GM23338 (cell line): ENCODE data around the gene FRY. TPM values are rescaled to one million over a fixed set of nuclear protein-coding genes. Genes with fewer than 3 reads are reported as not detected.
A peak's percentile ranks its signal among the peaks of the same experiment; 100 is the strongest.

Source experiments
- ATAC-seq: fragments of 200-7000 bp; cut with Tn5 transposase; 3 replicates; pipeline ENCODE4 v1.9.1; 2020
- DNase-seq: peaks from one replicate; pipeline ENCODE4 v3.0.0-alpha.2; 2015; ENCODE audit warnings: low spot score
- H2AFZ ChIP-seq: fragments of 200-600 bp; sonication (generic); 2 replicates; pipeline ENCODE4 v1.8.0; 2016; ENCODE audit warnings: antibody characterized with exemption, mild to moderate bottlenecking, moderate library complexity
- H3F3A ChIP-seq: fragments of 200-600 bp; sonication (generic); replicated peaks from 2 replicates; pipeline ENCODE4 v1.8.0; 2017; ENCODE audit warnings: antibody characterized with exemption, mixed run types, low read depth
- H3K27ac ChIP-seq: fragments of 200-600 bp; sonication (generic); 2 replicates; pipeline ENCODE4 v1.6.1; 2016; ENCODE audit warnings: low read depth
- H3K27me3 ChIP-seq: fragments of 200-600 bp; sonication (generic); 2 replicates; pipeline ENCODE4 v1.8.0; 2016; ENCODE audit warnings: mild to moderate bottlenecking, mixed run types, moderate library complexity; ENCODE audit not compliant: insufficient read depth
- H3K36me3 ChIP-seq: fragments of 200-600 bp; sonication (generic); 2 replicates; pipeline ENCODE4 v1.8.0; 2016; ENCODE audit warnings: mild to moderate bottlenecking; ENCODE audit not compliant: insufficient read depth
- H3K4me1 ChIP-seq: fragments of 200-600 bp; sonication (generic); 2 replicates; pipeline ENCODE4 v1.8.0; 2016; ENCODE audit warnings: mild to moderate bottlenecking, moderate library complexity; ENCODE audit not compliant: insufficient read depth
- H3K4me2 ChIP-seq: fragments of 200-600 bp; sonication (generic); 2 replicates; pipeline ENCODE4 v1.7.1; 2017; ENCODE audit warnings: mixed run types
- H3K4me3 ChIP-seq: fragments of 200-600 bp; sonication (generic); 2 replicates; pipeline ENCODE4 v1.6.1; 2016; ENCODE audit warnings: mixed run types
- H3K79me2 ChIP-seq: fragments of 200-600 bp; sonication (generic); replicated peaks from 2 replicates; pipeline ENCODE4 v1.8.0; 2017; ENCODE audit warnings: mild to moderate bottlenecking; ENCODE audit not compliant: insufficient read depth
- H3K9me2 ChIP-seq: fragments of 200-600 bp; sonication (generic); 2 replicates; pipeline ENCODE4 v1.8.0; 2017; ENCODE audit not compliant: insufficient read depth
- H4K20me1 ChIP-seq: fragments of 200-600 bp; sonication (generic); replicated peaks from 2 replicates; pipeline ENCODE4 v1.8.0; 2017; ENCODE audit warnings: mild to moderate bottlenecking; ENCODE audit not compliant: insufficient read depth
- H3K27ac Mint-ChIP-seq: 2 replicates; pipeline ENCODE4 v1.8.0; 2020; ENCODE audit warnings: inconsistent platforms, mild to moderate bottlenecking, moderate library complexity, mixed read lengths
- H3K27me3 Mint-ChIP-seq: 3 replicates; pipeline ENCODE4 v1.8.0; 2022; ENCODE audit warnings: low read depth, mild to moderate bottlenecking, moderate library complexity, mixed read lengths, inconsistent platforms; ENCODE audit not compliant: insufficient read depth, poor library complexity
- H3K36me3 Mint-ChIP-seq: 3 replicates; pipeline ENCODE4 v1.8.0; 2021; ENCODE audit warnings: low read depth, mild to moderate bottlenecking, inconsistent platforms, moderate library complexity, mixed read lengths
- H3K4me1 Mint-ChIP-seq: 3 replicates; pipeline ENCODE4 v1.8.0; 2020; ENCODE audit warnings: mild to moderate bottlenecking, inconsistent platforms, mixed read lengths
- H3K4me3 Mint-ChIP-seq: 3 replicates; pipeline ENCODE4 v1.8.0; 2021; ENCODE audit warnings: moderate library complexity, mild to moderate bottlenecking, inconsistent platforms, mixed read lengths
- H3K9me3 Mint-ChIP-seq: 3 replicates; pipeline ENCODE4 v1.8.0; 2020; ENCODE audit warnings: moderate library complexity, mild to moderate bottlenecking, inconsistent platforms, mixed read lengths
- CREB1 ChIP-seq: fragments of 250-450 bp; sonication (Bioruptor Pico); IDR thresholded peaks from 2 replicates; pipeline ENCODE4 v1.5.0; 2020; ENCODE audit warnings: low read depth, mild to moderate bottlenecking, moderate library complexity
- EZH2 ChIP-seq: fragments of 200-600 bp; sonication (generic); IDR thresholded peaks from one replicate; pipeline ENCODE4 v1.8.0; 2017; ENCODE audit warnings: antibody characterized with exemption, mild to moderate bottlenecking, low read depth; ENCODE audit not compliant: unreplicated experiment
- EZH2phosphoT487 ChIP-seq: fragments of 200-600 bp; sonication (generic); IDR thresholded peaks from one replicate; pipeline ENCODE4 v1.8.1; 2018; ENCODE audit warnings: antibody characterized with exemption; ENCODE audit not compliant: unreplicated experiment
- JUNB ChIP-seq: IDR thresholded peaks from one replicate; pipeline ENCODE4 v1.6.1; 2016; ENCODE audit warnings: antibody characterized with exemption; ENCODE audit not compliant: unreplicated experiment
- NANOG ChIP-seq: IDR thresholded peaks from 2 replicates; pipeline ENCODE4 v1.6.1; 2016; ENCODE audit warnings: antibody characterized with exemption, borderline replicate concordance
- POLR2AphosphoS5 ChIP-seq: IDR thresholded peaks from 2 replicates; pipeline ENCODE4 v1.6.1; 2016; ENCODE audit warnings: antibody characterized with exemption, low read depth
- STAT1 ChIP-seq: IDR thresholded peaks from one replicate; pipeline ENCODE4 v1.6.1; 2016; ENCODE audit warnings: antibody characterized with exemption; ENCODE audit not compliant: unreplicated experiment
- ZNF114 ChIP-seq: fragments of 250-450 bp; sonication (Bioruptor Pico); IDR thresholded peaks from 2 replicates; pipeline ENCODE4 v1.5.0; 2020; ENCODE audit warnings: mild to moderate bottlenecking, moderate library complexity
- ZNF331 ChIP-seq: fragments of 250-450 bp; sonication (Bioruptor Pico); IDR thresholded peaks from 2 replicates; pipeline ENCODE4 v1.5.0; 2020; ENCODE audit warnings: low read depth, mild to moderate bottlenecking, moderate library complexity
- long read RNA-seq: library from polyadenylated mRNA; unstranded; transcript quantifications from one replicate; pipeline ENCODE4 v2.0.0, GENCODE V29; 2020; ENCODE audit not compliant: unreplicated experiment
- polyA plus RNA-seq: library from polyadenylated mRNA; unstranded; fragments of >200 nt; fragmentation: Nextera tagmentation; extraction: Ambion mirVana; gene quantifications from 2 replicates; pipeline ENCODE4 v1.2.1, GENCODE V29; 2016
- total RNA-seq: library from RNA; depleted of rRNA; stranded (reverse); fragments of >200 nt; shearing (Covaris generic); gene quantifications from 2 replicates; pipeline ENCODE4 v1.2.3, GENCODE V29; 2014; rRNA removed
- TF ChIP-seq, protein P1 (sequence below), 2 experiments: fragments of 200-600 bp in 1 of 2; sonication (generic) in 1 of 2; conservative IDR thresholded peaks; 2 replicates each; pipeline versions ENCODE4 v1.5.1 to v1.6.1; 2016 to 2017; ENCODE audit warnings: antibody characterized with exemption in 2 of 2, low read depth in 2 of 2, mild to moderate bottlenecking in 2 of 2, moderate library complexity in 1 of 2
- TF ChIP-seq, protein P2 (sequence below): IDR thresholded peaks from 2 replicates; pipeline ENCODE4 v1.6.1; 2016; ENCODE audit warnings: antibody characterized with exemption
- TF ChIP-seq, protein P3 (sequence below): IDR thresholded peaks from one replicate; pipeline ENCODE4 v1.6.1; 2018; ENCODE audit warnings: antibody characterized with exemption; ENCODE audit not compliant: unreplicated experiment

Gene FRY
- total RNA-seq (4.1 and 10.1 TPM in 2 replicates), polyA plus RNA-seq (1.3 and 2.4 TPM in 2 replicates)
- long read RNA-seq, partial matches to known transcripts, result 1 of 3 reads
- long read RNA-seq, other reads (novel, unspliced or antisense), result 2 of 3 reads

DNA sequence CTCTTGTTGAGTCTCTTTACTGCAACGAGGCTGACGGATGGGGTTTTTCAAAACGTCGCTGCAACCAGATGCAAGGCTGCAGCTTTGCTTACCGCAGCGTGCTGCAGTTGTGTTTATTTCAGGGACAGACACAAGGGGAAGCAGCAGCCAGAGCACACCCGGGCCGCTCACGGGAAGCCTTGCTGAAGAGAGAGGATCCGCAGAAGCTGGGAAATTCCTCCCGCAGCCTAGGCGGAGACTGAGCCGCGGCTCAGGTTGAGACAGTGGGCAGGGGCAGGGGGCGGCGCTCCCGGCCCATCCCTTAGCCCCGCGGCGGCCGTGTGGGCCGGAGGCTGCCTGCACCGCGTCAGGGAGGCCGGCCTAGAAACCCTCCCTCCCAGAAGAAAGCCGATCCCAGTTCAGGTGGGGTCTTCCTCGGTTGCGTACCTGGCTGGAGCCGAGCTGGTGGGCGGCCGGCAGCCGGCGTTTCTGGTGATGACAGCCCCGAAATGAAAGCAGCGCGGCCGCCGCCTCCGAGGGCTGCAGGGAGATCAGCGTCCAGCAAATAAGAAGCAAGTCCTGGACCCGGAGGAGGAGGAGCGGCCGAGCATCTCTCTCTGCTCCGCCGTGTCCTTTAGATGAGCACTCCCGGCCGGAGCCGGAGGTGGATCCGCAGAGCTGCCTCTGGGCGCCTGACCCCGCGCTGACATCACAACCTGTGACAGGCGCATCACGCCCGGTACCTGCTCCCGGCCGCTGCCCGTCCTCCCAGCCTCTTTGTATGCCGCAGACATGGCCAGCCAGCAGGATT is at the start of gene FRY:
Gene FRY (plus strand): TSS at position 750 of the 790 bp plus-strand sequence. CDS start 22 bp downstream, at position 772.
- Histone ChIP-seq H3K4me3 (peak within 1 kb of the TSS; percentile 70), H3F3A (no peaks in the 10 kb centered on the region), H4K20me1 (no peaks in the 10 kb centered on the region), H3K4me1 (peaks cover 35% of the 10 kb centered on the region), H3K27me3 (no peaks in the 10 kb centered on the region), H3K4me2 (peak within 1 kb of the TSS; percentile 78), H3K36me3 (no peaks in the 10 kb centered on the region), H3K9me2 (no peaks in the 10 kb centered on the region), H3K27ac (peak within 1 kb of the TSS; percentile 70), H2AFZ (peak within 1 kb of the TSS; percentile 74), H3K79me2 (no peaks in the 10 kb centered on the region)
- ATAC-seq (peak; percentile 95), DNase-seq (peak; percentile 94)
- Mint-ChIP-seq H3K4me3 (peak within 1 kb of the TSS; percentile 79), H3K4me1 (peaks cover 47% of the 10 kb centered on the region), H3K27ac (peak within 1 kb of the TSS; percentile 76; the same call in 1 of the 2 replicates), H3K36me3 (no peaks in the 10 kb centered on the region), H3K9me3 (no peaks in the 10 kb centered on the region), H3K27me3 (no peaks in the 10 kb centered on the region)
- TF ChIP-seq POLR2AphosphoS5 (peak; percentile 32), CREB1 (CRISPR knock-in tag) (peak; percentile 82)
- TF ChIP-seq, protein P1, sequence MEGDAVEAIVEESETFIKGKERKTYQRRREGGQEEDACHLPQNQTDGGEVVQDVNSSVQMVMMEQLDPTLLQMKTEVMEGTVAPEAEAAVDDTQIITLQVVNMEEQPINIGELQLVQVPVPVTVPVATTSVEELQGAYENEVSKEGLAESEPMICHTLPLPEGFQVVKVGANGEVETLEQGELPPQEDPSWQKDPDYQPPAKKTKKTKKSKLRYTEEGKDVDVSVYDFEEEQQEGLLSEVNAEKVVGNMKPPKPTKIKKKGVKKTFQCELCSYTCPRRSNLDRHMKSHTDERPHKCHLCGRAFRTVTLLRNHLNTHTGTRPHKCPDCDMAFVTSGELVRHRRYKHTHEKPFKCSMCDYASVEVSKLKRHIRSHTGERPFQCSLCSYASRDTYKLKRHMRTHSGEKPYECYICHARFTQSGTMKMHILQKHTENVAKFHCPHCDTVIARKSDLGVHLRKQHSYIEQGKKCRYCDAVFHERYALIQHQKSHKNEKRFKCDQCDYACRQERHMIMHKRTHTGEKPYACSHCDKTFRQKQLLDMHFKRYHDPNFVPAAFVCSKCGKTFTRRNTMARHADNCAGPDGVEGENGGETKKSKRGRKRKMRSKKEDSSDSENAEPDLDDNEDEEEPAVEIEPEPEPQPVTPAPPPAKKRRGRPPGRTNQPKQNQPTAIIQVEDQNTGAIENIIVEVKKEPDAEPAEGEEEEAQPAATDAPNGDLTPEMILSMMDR (conservative IDR thresholded peaks at IDR 0.05; ENCODE audit: low read depth in 2 of 2), result no peak

DNA sequence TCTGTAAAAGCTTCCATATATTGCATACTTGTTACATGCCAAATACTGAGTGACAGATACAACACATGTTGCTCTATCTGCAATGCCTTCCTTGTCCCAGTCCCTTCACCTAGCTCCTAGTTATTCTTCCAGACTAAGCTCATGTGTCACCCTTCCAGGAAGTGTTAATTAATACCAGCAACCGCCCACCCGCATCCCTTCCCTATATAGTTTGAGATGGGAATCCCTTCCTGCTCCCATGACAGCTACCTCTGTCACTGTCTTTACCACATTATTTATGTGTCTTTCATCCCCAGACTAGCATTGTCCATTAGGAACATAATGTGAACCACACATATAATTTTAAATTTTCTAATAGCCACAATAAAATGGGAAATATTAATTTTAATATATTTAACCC is 49.5 kb upstream of the FRY start:
- H3K36me3 ChIP-seq, result no peaks in the 10 kb centered on the region
- H3K9me3 Mint-ChIP-seq, result peaks cover 2% of the 10 kb centered on the region; the same call in 2 of the 3 replicates
- no peak for DNase-seq
- H2AFZ ChIP-seq, result no peak overlapping the region
- no peaks in the 10 kb centered on the region; the same call in 1 of the 2 replicates for H3K9me2 ChIP-seq
- no peaks in the 10 kb centered on the region for H3K4me1 Mint-ChIP-seq
- H3K27ac Mint-ChIP-seq, result no peak overlapping the region
- no peak overlapping the region for H3K4me3 Mint-ChIP-seq
- H3K4me3 ChIP-seq, result no peak overlapping the region
- no peak for TF ChIP-seq EZH2phosphoT487
- TF ChIP-seq, protein P2, sequence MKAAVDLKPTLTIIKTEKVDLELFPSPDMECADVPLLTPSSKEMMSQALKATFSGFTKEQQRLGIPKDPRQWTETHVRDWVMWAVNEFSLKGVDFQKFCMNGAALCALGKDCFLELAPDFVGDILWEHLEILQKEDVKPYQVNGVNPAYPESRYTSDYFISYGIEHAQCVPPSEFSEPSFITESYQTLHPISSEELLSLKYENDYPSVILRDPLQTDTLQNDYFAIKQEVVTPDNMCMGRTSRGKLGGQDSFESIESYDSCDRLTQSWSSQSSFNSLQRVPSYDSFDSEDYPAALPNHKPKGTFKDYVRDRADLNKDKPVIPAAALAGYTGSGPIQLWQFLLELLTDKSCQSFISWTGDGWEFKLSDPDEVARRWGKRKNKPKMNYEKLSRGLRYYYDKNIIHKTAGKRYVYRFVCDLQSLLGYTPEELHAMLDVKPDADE, result no peak
- no peak for TF ChIP-seq EZH2
- TF ChIP-seq ZNF114 (CRISPR knock-in tag), result no peak
- TF ChIP-seq JUNB, result no peak
- TF ChIP-seq, protein P1 (conservative IDR thresholded peaks at IDR 0.05; ENCODE audit: low read depth in 2 of 2), result no peak
- TF ChIP-seq POLR2AphosphoS5, result no peak
- no peak for TF ChIP-seq CREB1 (CRISPR knock-in tag)
- TF ChIP-seq, protein P3, sequence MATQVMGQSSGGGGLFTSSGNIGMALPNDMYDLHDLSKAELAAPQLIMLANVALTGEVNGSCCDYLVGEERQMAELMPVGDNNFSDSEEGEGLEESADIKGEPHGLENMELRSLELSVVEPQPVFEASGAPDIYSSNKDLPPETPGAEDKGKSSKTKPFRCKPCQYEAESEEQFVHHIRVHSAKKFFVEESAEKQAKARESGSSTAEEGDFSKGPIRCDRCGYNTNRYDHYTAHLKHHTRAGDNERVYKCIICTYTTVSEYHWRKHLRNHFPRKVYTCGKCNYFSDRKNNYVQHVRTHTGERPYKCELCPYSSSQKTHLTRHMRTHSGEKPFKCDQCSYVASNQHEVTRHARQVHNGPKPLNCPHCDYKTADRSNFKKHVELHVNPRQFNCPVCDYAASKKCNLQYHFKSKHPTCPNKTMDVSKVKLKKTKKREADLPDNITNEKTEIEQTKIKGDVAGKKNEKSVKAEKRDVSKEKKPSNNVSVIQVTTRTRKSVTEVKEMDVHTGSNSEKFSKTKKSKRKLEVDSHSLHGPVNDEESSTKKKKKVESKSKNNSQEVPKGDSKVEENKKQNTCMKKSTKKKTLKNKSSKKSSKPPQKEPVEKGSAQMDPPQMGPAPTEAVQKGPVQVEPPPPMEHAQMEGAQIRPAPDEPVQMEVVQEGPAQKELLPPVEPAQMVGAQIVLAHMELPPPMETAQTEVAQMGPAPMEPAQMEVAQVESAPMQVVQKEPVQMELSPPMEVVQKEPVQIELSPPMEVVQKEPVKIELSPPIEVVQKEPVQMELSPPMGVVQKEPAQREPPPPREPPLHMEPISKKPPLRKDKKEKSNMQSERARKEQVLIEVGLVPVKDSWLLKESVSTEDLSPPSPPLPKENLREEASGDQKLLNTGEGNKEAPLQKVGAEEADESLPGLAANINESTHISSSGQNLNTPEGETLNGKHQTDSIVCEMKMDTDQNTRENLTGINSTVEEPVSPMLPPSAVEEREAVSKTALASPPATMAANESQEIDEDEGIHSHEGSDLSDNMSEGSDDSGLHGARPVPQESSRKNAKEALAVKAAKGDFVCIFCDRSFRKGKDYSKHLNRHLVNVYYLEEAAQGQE, result no peak
- no peak for TF ChIP-seq STAT1
- no peak for TF ChIP-seq ZNF331 (CRISPR knock-in tag)
- no peak for TF ChIP-seq NANOG
- H3K27me3 ChIP-seq, result no peaks in the 10 kb centered on the region
- no peaks in the 10 kb centered on the region for H3K27me3 Mint-ChIP-seq
- no peaks in the 10 kb centered on the region for H3F3A ChIP-seq
- ATAC-seq, result no peak
- no peaks in the 10 kb centered on the region for H3K4me1 ChIP-seq
- H3K36me3 Mint-ChIP-seq, result no peaks in the 10 kb centered on the region
- H3K4me2 ChIP-seq, result no peak overlapping the region
- H3K79me2 ChIP-seq, result no peaks in the 10 kb centered on the region
- H3K27ac ChIP-seq, result no peak overlapping the region
- H4K20me1 ChIP-seq, result no peaks in the 10 kb centered on the region
